A673 (cell line): Measurements from ENCODE around the gene AFF2. TPM values are rescaled to one million over a fixed set of nuclear protein-coding genes. Genes with fewer than 3 reads are reported as not detected.

Experiments
- BruUV-seq: library from RNA; stranded (reverse); fragments of 400-500 nt; replicated peaks from 2 replicates; lab custom pipeline; 2021; lab: Mats Ljungman, UMichigan
- CTCF ChIA-PET: fragments of 300-600 bp; sonication (Branson Sonifier 250); formaldehyde crosslinking; loops from one replicate; lab custom pipeline; 2022; ENCODE audit warnings: antibody characterized with exemption; lab: Charles Lee
- POLR2A ChIA-PET: fragments of 300-600 bp; sonication (Branson Sonifier 250); formaldehyde crosslinking; loops from one replicate; lab custom pipeline; 2022; ENCODE audit warnings: antibody characterized with exemption; ENCODE audit not compliant: low non-redundant PET; lab: Charles Lee
- DNase-seq: peaks from one replicate; pipeline ENCODE4 v3.0.0-alpha.2; 2015; ENCODE audit warnings: low spot score
- H3K27ac ChIP-seq: fragments of 200-600 bp; sonication (generic); 2 replicates; pipeline ENCODE4 v1.5.1; 2016; ENCODE audit warnings: mixed run types, low read depth, mild to moderate bottlenecking, mixed read lengths, antibody characterized with exemption, low read length; ENCODE audit not compliant: poor library complexity, severe bottlenecking
- H3K27me3 ChIP-seq: fragments of 200-600 bp; sonication (generic); replicated peaks from 2 replicates; pipeline ENCODE4 v1.6.1; 2017; ENCODE audit warnings: mixed run types, low read depth, mild to moderate bottlenecking, mixed read lengths, antibody characterized with exemption, low read length; ENCODE audit not compliant: insufficient read depth, poor library complexity
- H3K36me3 ChIP-seq: fragments of 200-600 bp; sonication (generic); 2 replicates; pipeline ENCODE4 v1.6.1; 2016; ENCODE audit warnings: mixed run types, mild to moderate bottlenecking, mixed read lengths, antibody characterized with exemption, low read length; ENCODE audit not compliant: insufficient read depth, poor library complexity, severe bottlenecking
- H3K4me1 ChIP-seq: fragments of 200-600 bp; sonication (generic); 2 replicates; pipeline ENCODE4 v1.6.1; 2017; ENCODE audit warnings: mixed run types, mild to moderate bottlenecking, mixed read lengths, antibody characterized with exemption, low read length; ENCODE audit not compliant: insufficient read depth, poor library complexity, severe bottlenecking
- H3K4me3 ChIP-seq: fragments of 200-600 bp; sonication (generic); 2 replicates; pipeline ENCODE4 v1.5.1; 2016; ENCODE audit warnings: low read depth, mixed run types, mild to moderate bottlenecking, mixed read lengths, low read length; ENCODE audit not compliant: poor library complexity, severe bottlenecking
- H3K9me3 ChIP-seq: fragments of 200-600 bp; sonication (generic); 2 replicates; pipeline ENCODE4 v1.6.1; 2016; ENCODE audit warnings: mixed run types, low read depth, mild to moderate bottlenecking, mixed read lengths, antibody characterized with exemption, low read length; ENCODE audit not compliant: poor library complexity, severe bottlenecking
- CTCF ChIP-seq: fragments of 300-800, 200-600 bp; sonication (generic); conservative IDR thresholded peaks from 2 replicates; pipeline ENCODE4 v1.5.1; 2017; ENCODE audit warnings: low read depth, mild to moderate bottlenecking, antibody characterized with exemption, low read length, moderate library complexity, mixed read lengths
- EZH2 ChIP-seq: fragments of 200-600 bp; sonication (generic); IDR thresholded peaks from 2 replicates; pipeline ENCODE4 v1.6.1; 2017; ENCODE audit warnings: borderline replicate concordance, low read depth, mild to moderate bottlenecking, mixed read lengths, antibody characterized with exemption, low read length; ENCODE audit not compliant: poor library complexity, severe bottlenecking
- intact Hi-C: fragments of 100-400 bp; cut with micrococcal nuclease; formaldehyde crosslinking; loops from one replicate; pipeline ENCODE4 v1.10.0; 2022; ENCODE audit not compliant: unreplicated experiment
- total RNA-seq: library from RNA; stranded (reverse); gene quantifications from 2 replicates; pipeline ENCODE4 v1.2.3, GENCODE V29; 2021

Gene AFF2
- total RNA-seq, 1 experiment from 2014 or later, result not detected

GRCh38 chrX:148661035-148661434, 160.6 kb downstream of the AFF2 start:
- Histone ChIP-seq H3K9me3 (peaks cover 14% of the 10 kb centered on the region), H3K27ac (no peak overlapping the region), H3K27me3 (no peaks in the 10 kb centered on the region), H3K36me3 (no peaks in the 10 kb centered on the region), H3K4me3 (no peak overlapping the region), H3K4me1 (no peaks in the 10 kb centered on the region)
- intact Hi-C loops, result no loop called here
- ChIA-PET POLR2A (no interaction called here), CTCF (no interaction called here)
- TF ChIP-seq EZH2, result no peak
- no peak for TF ChIP-seq CTCF
- no TSS peak for BruUV-seq
- DNase-seq, result no peak

GRCh38 chrX:148662014-148662413, 161.6 kb downstream of the AFF2 start:
- no TSS peak for BruUV-seq
- no peaks in the 10 kb centered on the region for H3K36me3 ChIP-seq
- CTCF ChIA-PET, result no interaction called here
- no peak overlapping the region for H3K4me3 ChIP-seq
- peaks cover 14% of the 10 kb centered on the region for H3K9me3 ChIP-seq
- H3K27ac ChIP-seq, result no peak overlapping the region
- no peaks in the 10 kb centered on the region for H3K27me3 ChIP-seq
- H3K4me1 ChIP-seq, result no peaks in the 10 kb centered on the region
- intact Hi-C loops, result no loop called here
- TF ChIP-seq CTCF, result no peak
- no peak for TF ChIP-seq EZH2
- DNase-seq, result no peak
- POLR2A ChIA-PET, result no interaction called here

- H3K27me3 ChIP-seq, result no peaks in the 10 kb centered on the region
- TF ChIP-seq EZH2 (no peak), CTCF (no peak)
- ChIA-PET CTCF (no interaction called here), POLR2A (no interaction called here)
- H3K27ac ChIP-seq, result no peak overlapping the region
- H3K36me3 ChIP-seq, result no peaks in the 10 kb centered on the region
- no TSS peak for BruUV-seq
- intact Hi-C loops, result no loop called here
- no peak for DNase-seq
- H3K4me1 ChIP-seq, result no peaks in the 10 kb centered on the region
- H3K4me3 ChIP-seq, result no peak overlapping the region
- H3K9me3 ChIP-seq, result peaks cover 18% of the 10 kb centered on the region
Observed at GRCh38 chrX:148664171-148664570, 163.8 kb downstream of the AFF2 start.
